GM23248 (cell line): ENCODE results near the gene ANKRD13D. TPM values are rescaled to one million over a fixed set of nuclear protein-coding genes. Genes with fewer than 3 reads are reported as not detected.

ENCODE experiments used
- DNase-seq: peaks from one replicate; pipeline ENCODE4 v3.0.0-alpha.2; 2015
- H2AFZ ChIP-seq: fragments of 200-600 bp; sonication (generic); 2 replicates; pipeline ENCODE4 v1.6.1; 2016; ENCODE audit warnings: antibody characterized with exemption
- H3F3A ChIP-seq: fragments of 200-600 bp; sonication (generic); 2 replicates; pipeline ENCODE4 v1.6.1; 2016; ENCODE audit warnings: mild to moderate bottlenecking, antibody characterized with exemption, mixed run types; ENCODE audit not compliant: insufficient read depth
- H3K27ac ChIP-seq: fragments of 200-600 bp; sonication (generic); 2 replicates; pipeline ENCODE4 v1.5.1; 2016; ENCODE audit warnings: mild to moderate bottlenecking
- H3K27me3 ChIP-seq: fragments of 200-600 bp; sonication (generic); replicated peaks from 2 replicates; pipeline ENCODE4 v1.6.1; 2016; ENCODE audit warnings: mild to moderate bottlenecking; ENCODE audit not compliant: insufficient read depth
- H3K36me3 ChIP-seq: fragments of 200-600 bp; sonication (generic); 2 replicates; pipeline ENCODE4 v1.6.1; 2016; ENCODE audit warnings: low read depth, mild to moderate bottlenecking
- H3K4me1 ChIP-seq: fragments of 200-600 bp; sonication (generic); 2 replicates; pipeline ENCODE4 v1.6.1; 2016; ENCODE audit warnings: mild to moderate bottlenecking; ENCODE audit not compliant: insufficient read depth
- H3K4me2 ChIP-seq: fragments of 200-600 bp; sonication (generic); one replicate; pipeline ENCODE4 v1.6.1; 2016; ENCODE audit warnings: mild to moderate bottlenecking; ENCODE audit not compliant: unreplicated experiment
- H3K4me3 ChIP-seq: fragments of 200-600 bp; sonication (generic); 2 replicates; pipeline ENCODE4 v1.5.1; 2016; ENCODE audit warnings: mild to moderate bottlenecking
- H3K79me2 ChIP-seq: fragments of 200-600 bp; sonication (generic); 2 replicates; pipeline ENCODE4 v1.6.1; 2016; ENCODE audit warnings: mild to moderate bottlenecking; ENCODE audit not compliant: insufficient read depth
- H3K9ac ChIP-seq: fragments of 200-600 bp; sonication (generic); 2 replicates; pipeline ENCODE4 v1.6.1; 2016; ENCODE audit warnings: mild to moderate bottlenecking
- H3K9me2 ChIP-seq: fragments of 200-600 bp; sonication (generic); 2 replicates; pipeline ENCODE4 v1.6.1; 2016; ENCODE audit warnings: mixed run types, mild to moderate bottlenecking, moderate library complexity; ENCODE audit not compliant: insufficient read depth
- H3K9me3 ChIP-seq: fragments of 200-600 bp; sonication (generic); one replicate; pipeline ENCODE4 v1.6.1; 2017; ENCODE audit warnings: low read depth
- H4K20me1 ChIP-seq: fragments of 200-600 bp; sonication (generic); 2 replicates; pipeline ENCODE4 v1.6.0; 2016; ENCODE audit not compliant: insufficient read depth
- EZH2 ChIP-seq: fragments of 200-600 bp; sonication (generic); IDR thresholded peaks from 2 replicates; pipeline ENCODE4 v1.6.1; 2018; ENCODE audit warnings: antibody characterized with exemption, mild to moderate bottlenecking; ENCODE audit not compliant: insufficient read depth, poor library complexity, severe bottlenecking
- EZH2phosphoT487 ChIP-seq: fragments of 200-600 bp; sonication (generic); IDR thresholded peaks from 2 replicates; pipeline ENCODE4 v1.6.1; 2018; ENCODE audit warnings: antibody characterized with exemption, moderate library complexity, mild to moderate bottlenecking, low read depth; ENCODE audit not compliant: insufficient read depth
- WGBS, 2 experiments: methylation state at CpG; one replicate each; pipeline ENCODE4 v1.1.6; 2015 to 2017; ENCODE audit warnings: low lambda C conversion rate in 2 of 2, low coverage in 1 of 2; ENCODE audit errors: missing lambda C conversion rate in 2 of 2; 5-methylcytosine and 5-hydroxymethylcytosine counted together
- in situ Hi-C: fragments of 300-500 bp; cut with MboI; formaldehyde crosslinking; loops from 2 replicates; pipeline ENCODE4 v1.15.0; 2020
- polyA plus RNA-seq: library from polyadenylated mRNA; unstranded; fragments of >200 nt; fragmentation: Nextera tagmentation; extraction: Ambion mirVana; gene quantifications from 2 replicates; pipeline ENCODE4 v1.2.1, GENCODE V29; 2016
- total RNA-seq: library from RNA; depleted of rRNA; stranded (reverse); fragments of >200 nt; shearing (Covaris generic); gene quantifications from 2 replicates; pipeline ENCODE4 v1.2.3, GENCODE V29; 2014

The ANKRD13D gene
- total and polyA plus RNA-seq, 2 experiments from 2014 or later: 16.4 to 42.9 TPM

DNA sequence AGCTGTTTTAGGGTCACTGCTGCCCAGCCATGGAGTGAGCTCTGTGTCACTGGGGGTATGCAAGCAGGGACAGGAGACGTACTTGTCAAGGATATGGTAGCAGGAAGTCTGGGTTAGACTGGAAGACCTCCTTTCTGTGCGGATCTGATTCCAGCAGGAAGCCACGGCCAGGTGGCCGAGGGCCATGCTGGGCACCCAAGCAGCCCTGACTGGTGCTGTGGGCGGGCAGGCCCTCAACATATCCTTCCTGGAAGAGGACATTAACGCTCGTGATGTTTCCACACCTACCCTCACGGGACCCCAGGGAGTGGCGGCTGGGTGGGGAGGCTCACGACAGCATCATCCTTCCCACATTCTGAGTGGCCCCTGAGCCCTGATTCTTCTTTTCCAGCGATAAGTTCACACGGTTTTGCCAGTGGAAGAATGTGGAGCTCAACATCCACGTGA lies 8.7 kb upstream of the ANKRD13D start:
- Histone ChIP-seq H3K27ac (no peak overlapping the region), H3K79me2 (peaks cover 38% of the 10 kb centered on the region), H4K20me1 (no peaks in the 10 kb centered on the region), H3K4me2 (no peak overlapping the region), H2AFZ (no peak overlapping the region), H3K4me3 (no peak overlapping the region), H3K4me1 (peaks cover 13% of the 10 kb centered on the region), H3F3A (peaks cover 9% of the 10 kb centered on the region; the same call in 1 of the 2 replicates), H3K9me3 (no peaks in the 10 kb centered on the region), H3K36me3 (no peaks in the 10 kb centered on the region; the same call in 1 of the 2 replicates), H3K9me2 (no peaks in the 10 kb centered on the region), H3K27me3 (no peaks in the 10 kb centered on the region), H3K9ac (no peak overlapping the region)
- 82 to 84% methylated on average over 13 of the region's 13 CpGs for WGBS, 2 experiments
- in situ Hi-C loops: no loop called here
- TF ChIP-seq EZH2: no peak
- no peak for TF ChIP-seq EZH2phosphoT487
- no peak for DNase-seq

DNA sequence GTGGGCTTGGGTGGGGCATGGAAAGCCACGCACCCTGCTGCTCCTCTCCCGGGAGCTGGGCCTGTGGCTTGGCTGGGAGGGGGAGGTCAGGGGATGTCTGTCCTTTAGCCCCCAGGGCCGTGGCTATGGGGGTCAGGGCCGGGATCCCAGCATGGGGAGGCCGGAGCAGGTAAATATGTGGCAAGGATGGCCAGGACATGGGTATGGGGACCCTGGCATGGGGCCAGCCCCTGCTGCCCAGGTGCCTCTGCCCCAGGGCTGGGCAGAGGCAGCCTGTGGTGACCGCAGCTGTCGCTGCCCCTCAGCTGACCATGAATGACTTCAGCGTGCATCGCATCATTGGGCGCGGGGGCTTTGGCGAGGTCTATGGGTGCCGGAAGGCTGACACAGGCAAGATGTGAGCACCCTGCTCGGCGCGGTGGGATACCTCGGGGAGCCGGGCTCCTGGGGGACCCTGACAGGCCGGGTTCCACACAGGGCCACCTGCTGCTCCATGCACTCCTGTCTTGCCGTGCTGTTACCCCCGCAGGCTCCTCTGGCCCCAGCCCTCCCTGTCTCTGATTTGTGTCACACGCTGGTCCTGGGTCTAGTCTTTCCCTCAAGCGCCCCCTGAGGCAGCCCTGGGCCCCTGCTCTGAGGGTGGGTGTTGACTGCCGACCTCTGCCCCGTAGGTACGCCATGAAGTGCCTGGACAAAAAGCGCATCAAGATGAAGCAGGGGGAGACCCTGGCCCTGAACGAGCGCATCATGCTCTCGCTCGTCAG lies 8.1 kb upstream of the ANKRD13D start:
- H3F3A ChIP-seq: peaks cover 9% of the 10 kb centered on the region; the same call in 1 of the 2 replicates
- H3K27me3 ChIP-seq: no peaks in the 10 kb centered on the region
- H3K4me2 ChIP-seq: no peak overlapping the region
- no peaks in the 10 kb centered on the region for H3K9me3 ChIP-seq
- WGBS, 2 experiments: 92 to 94% methylated on average over 22 to 31 of the region's 31 CpGs
- H3K27ac ChIP-seq: no peak overlapping the region
- no peak for DNase-seq
- peaks cover 32% of the 10 kb centered on the region for H3K79me2 ChIP-seq
- H2AFZ ChIP-seq: no peak overlapping the region
- H3K36me3 ChIP-seq: no peaks in the 10 kb centered on the region; the same call in 1 of the 2 replicates
- in situ Hi-C loops: no loop called here
- H4K20me1 ChIP-seq: no peaks in the 10 kb centered on the region
- H3K4me1 ChIP-seq: peaks cover 13% of the 10 kb centered on the region
- H3K9me2 ChIP-seq: no peaks in the 10 kb centered on the region
- TF ChIP-seq EZH2phosphoT487: no peak
- no peak for TF ChIP-seq EZH2
- no peak overlapping the region for H3K9ac ChIP-seq
- no peak overlapping the region for H3K4me3 ChIP-seq

DNA sequence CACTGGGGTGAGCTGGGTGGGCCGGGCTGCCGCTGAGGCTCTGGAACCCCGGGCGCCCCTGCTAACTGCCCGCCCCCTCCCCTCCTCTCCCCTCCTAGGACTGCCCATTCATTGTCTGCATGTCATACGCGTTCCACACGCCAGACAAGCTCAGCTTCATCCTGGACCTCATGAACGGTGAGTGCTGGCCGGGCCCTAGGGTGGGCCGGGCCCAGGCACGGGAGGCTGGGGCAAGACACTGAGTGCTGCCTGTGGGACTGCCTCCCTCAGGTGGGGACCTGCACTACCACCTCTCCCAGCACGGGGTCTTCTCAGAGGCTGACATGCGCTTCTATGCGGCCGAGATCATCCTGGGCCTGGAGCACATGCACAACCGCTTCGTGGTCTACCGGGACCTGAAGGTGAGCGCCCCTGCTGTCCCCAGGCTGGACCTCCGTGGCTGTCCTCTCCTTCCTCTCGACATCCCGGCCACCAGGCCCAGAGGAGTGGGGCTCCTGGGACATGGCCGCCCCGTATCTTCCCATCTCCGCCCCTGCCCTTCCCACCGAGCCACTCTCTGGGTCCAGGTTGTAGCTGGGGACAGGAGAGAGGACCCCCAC lies 7.5 kb upstream of the ANKRD13D start:
- H3K27ac ChIP-seq: no peak overlapping the region
- in situ Hi-C loops: no loop called here
- no peaks in the 10 kb centered on the region for H3K9me2 ChIP-seq
- no peaks in the 10 kb centered on the region; the same call in 1 of the 2 replicates for H3K36me3 ChIP-seq
- H3K9me3 ChIP-seq: no peaks in the 10 kb centered on the region
- peaks cover 25% of the 10 kb centered on the region for H3K79me2 ChIP-seq
- no peaks in the 10 kb centered on the region for H3K27me3 ChIP-seq
- H3K4me3 ChIP-seq: no peak overlapping the region
- H3K4me1 ChIP-seq: peaks cover 13% of the 10 kb centered on the region
- no peaks in the 10 kb centered on the region for H4K20me1 ChIP-seq
- H3F3A ChIP-seq: peaks cover 6% of the 10 kb centered on the region; the same call in 1 of the 2 replicates
- H3K4me2 ChIP-seq: no peak overlapping the region
- no peak overlapping the region for H3K9ac ChIP-seq
- DNase-seq: no peak
- WGBS, 2 experiments: 86 to 94% methylated on average over 14 to 27 of the region's 27 CpGs
- no peak overlapping the region for H2AFZ ChIP-seq
- TF ChIP-seq EZH2: no peak
- TF ChIP-seq EZH2phosphoT487: no peak

DNA sequence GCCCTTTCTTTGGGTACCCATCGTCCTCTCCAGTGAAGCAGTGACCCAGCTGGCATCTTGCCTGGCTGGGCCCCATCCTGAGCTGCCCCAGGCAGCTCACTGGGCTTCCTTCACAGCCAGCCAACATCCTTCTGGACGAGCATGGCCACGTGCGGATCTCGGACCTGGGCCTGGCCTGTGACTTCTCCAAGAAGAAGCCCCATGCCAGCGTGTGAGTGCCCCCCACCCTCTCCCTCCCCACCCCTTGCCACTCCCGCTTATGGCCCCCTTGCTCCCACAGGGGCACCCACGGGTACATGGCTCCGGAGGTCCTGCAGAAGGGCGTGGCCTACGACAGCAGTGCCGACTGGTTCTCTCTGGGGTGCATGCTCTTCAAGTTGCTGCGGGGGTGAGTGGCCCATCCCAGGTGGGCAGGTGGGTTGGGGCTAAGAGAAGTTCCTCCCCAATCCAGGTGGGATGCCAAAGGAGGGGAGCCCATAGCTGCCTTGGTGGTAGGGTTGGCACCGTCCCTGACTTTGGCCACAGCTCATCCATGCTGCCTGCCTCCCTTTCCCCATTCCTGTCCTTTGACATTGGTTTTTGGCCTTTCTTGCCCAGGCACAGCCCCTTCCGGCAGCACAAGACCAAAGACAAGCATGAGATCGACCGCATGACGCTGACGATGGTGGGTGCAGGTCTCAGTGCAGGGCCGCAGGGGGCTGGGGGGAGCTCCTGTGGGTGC lies 6.8 kb upstream of the ANKRD13D start:
- peaks cover 19% of the 10 kb centered on the region for H3K79me2 ChIP-seq
- no peaks in the 10 kb centered on the region for H3K27me3 ChIP-seq
- no peaks in the 10 kb centered on the region for H4K20me1 ChIP-seq
- no peaks in the 10 kb centered on the region; the same call in 1 of the 2 replicates for H3K36me3 ChIP-seq
- no peak overlapping the region for H3K4me3 ChIP-seq
- no peak overlapping the region for H3K4me2 ChIP-seq
- WGBS, 2 experiments: 96 to 99% methylated on average over 15 to 20 of the region's 20 CpGs
- peaks cover 6% of the 10 kb centered on the region for H3K4me1 ChIP-seq
- no peak for TF ChIP-seq EZH2phosphoT487
- no peak for TF ChIP-seq EZH2
- H3K9me2 ChIP-seq: no peaks in the 10 kb centered on the region
- no peaks in the 10 kb centered on the region for H3K9me3 ChIP-seq
- no peak overlapping the region for H3K27ac ChIP-seq
- no peak overlapping the region for H2AFZ ChIP-seq
- DNase-seq: no peak
- H3F3A ChIP-seq: peaks cover 3% of the 10 kb centered on the region; the same call in 1 of the 2 replicates
- in situ Hi-C loops: no loop called here
- H3K9ac ChIP-seq: no peak overlapping the region
